ENCODE measurements around the gene E2F1.

DNA sequence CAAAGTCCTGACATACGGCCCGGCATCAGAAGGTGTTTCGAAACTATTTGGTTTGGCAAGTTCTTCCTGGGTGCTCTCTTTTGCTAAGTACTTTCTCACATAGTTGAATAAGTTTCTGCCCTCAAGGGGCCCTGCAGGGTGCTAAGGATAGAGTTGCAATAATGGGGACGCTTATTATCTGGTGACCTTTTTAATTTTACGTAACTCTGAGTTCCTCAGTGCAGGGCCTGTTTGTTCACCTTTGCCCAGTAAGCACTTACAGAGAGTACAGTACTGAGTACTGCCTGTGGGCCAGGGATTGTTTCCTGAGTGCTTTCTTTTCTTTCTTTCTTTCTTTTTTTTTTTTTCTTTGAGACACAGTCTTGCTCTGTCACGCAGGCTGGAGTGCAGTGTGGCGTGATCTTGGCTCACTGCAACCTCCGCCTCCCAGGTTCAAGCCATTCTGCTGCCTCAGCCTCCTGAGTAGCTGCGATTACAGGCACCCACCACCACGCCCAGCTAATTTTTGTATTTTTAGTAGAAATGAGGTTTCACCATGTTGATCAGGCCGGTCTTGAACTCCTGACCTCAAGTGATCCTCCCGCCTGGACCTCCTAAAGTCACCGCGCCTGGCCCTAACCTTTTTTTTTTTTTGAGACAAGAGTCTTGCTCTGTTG, 38.4 kb upstream of the E2F1 start:
- TF ChIP-seq, protein P1, sequence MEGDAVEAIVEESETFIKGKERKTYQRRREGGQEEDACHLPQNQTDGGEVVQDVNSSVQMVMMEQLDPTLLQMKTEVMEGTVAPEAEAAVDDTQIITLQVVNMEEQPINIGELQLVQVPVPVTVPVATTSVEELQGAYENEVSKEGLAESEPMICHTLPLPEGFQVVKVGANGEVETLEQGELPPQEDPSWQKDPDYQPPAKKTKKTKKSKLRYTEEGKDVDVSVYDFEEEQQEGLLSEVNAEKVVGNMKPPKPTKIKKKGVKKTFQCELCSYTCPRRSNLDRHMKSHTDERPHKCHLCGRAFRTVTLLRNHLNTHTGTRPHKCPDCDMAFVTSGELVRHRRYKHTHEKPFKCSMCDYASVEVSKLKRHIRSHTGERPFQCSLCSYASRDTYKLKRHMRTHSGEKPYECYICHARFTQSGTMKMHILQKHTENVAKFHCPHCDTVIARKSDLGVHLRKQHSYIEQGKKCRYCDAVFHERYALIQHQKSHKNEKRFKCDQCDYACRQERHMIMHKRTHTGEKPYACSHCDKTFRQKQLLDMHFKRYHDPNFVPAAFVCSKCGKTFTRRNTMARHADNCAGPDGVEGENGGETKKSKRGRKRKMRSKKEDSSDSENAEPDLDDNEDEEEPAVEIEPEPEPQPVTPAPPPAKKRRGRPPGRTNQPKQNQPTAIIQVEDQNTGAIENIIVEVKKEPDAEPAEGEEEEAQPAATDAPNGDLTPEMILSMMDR (IDR thresholded peaks at IDR 0.05; ENCODE audit: low read length) = no peak
- TF ChIP-seq EZH2 (optimal IDR thresholded peaks at IDR 0.05; ENCODE audit: low read depth, low read length) = no peak
- no peak for TF ChIP-seq EZH2phosphoT487 (IDR thresholded peaks at IDR 0.05; ENCODE audit: low read length)
